ENCODE measurements around the gene DPP4.

DPP4 gene

GRCh38 chr2:162073888-162074631, at the start of gene DPP4:
DPP4 (minus strand) TSS chr2:162074215; CDS start chr2:162073981, 234 bp downstream.
- peak; percentile 57 for DNase-seq

GRCh38 chr2:162118166-162119031, 44.4 kb upstream of the DPP4 start:
- DNase-seq = peak; percentile 26

- no peak for DNase-seq
Measured at GRCh38 chr2:162116352-162116751, 42.3 kb upstream of the DPP4 start.

- DNase-seq = no peak
Measured at GRCh38 chr2:162115076-162115475, 41.1 kb upstream of the DPP4 start.

- DNase-seq = peak; percentile 50
Measured at GRCh38 chr2:162114271-162114670, 40.3 kb upstream of the DPP4 start.

GRCh38 chr2:162113776-162114168, 39.8 kb upstream of the DPP4 start:
- peak; percentile 89 for DNase-seq

- DNase-seq = no peak
Measured at GRCh38 chr2:162113088-162113775, 39.2 kb upstream of the DPP4 start.

- DNase-seq = no peak
Measured at GRCh38 chr2:162111958-162112850, 38.2 kb upstream of the DPP4 start.

- no peak for DNase-seq
Measured at GRCh38 chr2:162107361-162107901, 33.4 kb upstream of the DPP4 start.

GRCh38 chr2:162106746-162107145, 32.7 kb upstream of the DPP4 start:
- DNase-seq = no peak

- no peak for DNase-seq
Measured at GRCh38 chr2:162106146-162106551, 32.1 kb upstream of the DPP4 start.

- no peak for DNase-seq
Measured at GRCh38 chr2:162103443-162104009, 29.5 kb upstream of the DPP4 start.

GRCh38 chr2:162100579-162100978, 26.6 kb upstream of the DPP4 start:
- no peak for DNase-seq

GRCh38 chr2:162099836-162100235, 25.8 kb upstream of the DPP4 start:
- DNase-seq = no peak

- DNase-seq = peak; percentile 67
Measured at GRCh38 chr2:162092658-162093556, 18.9 kb upstream of the DPP4 start.

GRCh38 chr2:162092008-162092390, 18.0 kb upstream of the DPP4 start:
- no peak for DNase-seq

GRCh38 chr2:162091325-162092007, 17.5 kb upstream of the DPP4 start:
- DNase-seq = no peak

GRCh38 chr2:162090109-162090508, 16.1 kb upstream of the DPP4 start:
- DNase-seq = no peak

- DNase-seq = no peak
Measured at GRCh38 chr2:162086904-162087303, 12.9 kb upstream of the DPP4 start.
